Stimulated activated CD4-positive, alpha-beta T cell treated with anti-CD3 and anti-CD28 coated beads, Interleukin-15, amount 100 ng/mL, for 1 hour (primary cell): ENCODE measurements around the gene PIK3C3.
"Not testable (repeated sequence)": the region's sequence is repeated elsewhere in the genome, so short reads cannot be mapped to it uniquely, and the experiment has no call there.

ENCODE experiments used
- DNase-seq, 2 donors: peaks; one replicate each; pipeline ENCODE4 v3.0.0-alpha.2; 2020; ENCODE audit warnings: low read depth in 1 of 2, low spot score in 1 of 2

PIK3C3 gene

DNA sequence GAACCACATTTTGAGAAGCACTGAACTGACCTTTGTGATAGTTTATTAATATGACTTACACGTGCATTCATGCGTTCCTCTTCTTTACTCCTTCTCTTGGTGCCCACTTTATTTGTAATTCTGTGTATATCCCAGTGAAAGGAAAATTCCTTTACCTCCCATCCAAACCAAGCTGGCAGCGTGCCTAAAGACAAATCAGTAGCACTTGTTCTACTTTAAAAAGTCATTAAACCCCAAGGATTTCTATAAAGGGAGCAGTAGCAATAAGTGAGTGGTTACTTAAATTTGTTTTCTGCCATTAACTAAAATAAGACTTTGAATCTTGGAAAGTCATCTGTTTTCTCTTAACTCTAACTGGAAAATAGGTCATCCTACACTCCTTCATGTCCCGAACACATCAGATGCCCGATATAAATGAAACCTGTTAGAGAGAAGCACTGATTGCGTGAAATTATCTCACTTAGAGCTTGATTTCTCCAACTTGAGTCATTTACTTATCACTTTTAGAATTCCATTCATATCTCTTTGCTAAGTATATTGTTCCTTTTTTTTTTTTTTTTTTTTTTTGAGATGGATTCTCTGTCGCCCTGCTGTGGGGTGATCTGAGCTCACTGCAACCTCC, 10.7 kb downstream of the PIK3C3 start:
- no peak for DNase-seq

GRCh38 chr18:41966943-41967342, 11.9 kb downstream of the PIK3C3 start:
- DNase-seq: no peak

DNA sequence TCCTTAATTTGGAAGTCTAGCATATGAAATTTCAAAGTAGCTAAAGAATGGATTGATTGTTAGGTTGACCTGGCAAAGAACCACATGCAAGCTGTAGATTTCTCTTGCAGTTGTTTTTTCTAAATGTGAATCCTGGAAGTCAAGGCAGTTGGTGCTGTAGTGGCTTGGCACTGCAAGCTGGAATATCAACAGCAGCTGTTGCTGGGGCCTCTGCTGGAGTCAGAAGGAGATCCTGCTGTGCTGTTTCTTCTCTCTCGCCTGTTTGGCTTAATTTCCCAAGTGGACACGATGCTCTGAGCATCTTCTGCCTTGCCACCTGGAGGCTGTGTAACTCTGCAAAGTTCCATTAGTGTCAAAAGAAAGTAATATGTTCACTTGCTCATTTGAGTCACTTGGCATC, 12.6 kb downstream of the PIK3C3 start:
- DNase-seq: no peak

- DNase-seq: no peak
Measured at GRCh38 chr18:41969881-41970280, 14.8 kb downstream of the PIK3C3 start.

GRCh38 chr18:41972067-41972925, 17.3 kb downstream of the PIK3C3 start:
- DNase-seq: no peak

GRCh38 chr18:41973983-41974382, 18.9 kb downstream of the PIK3C3 start:
- DNase-seq: no peak

GRCh38 chr18:41974796-41975201, 19.8 kb downstream of the PIK3C3 start:
- no peak for DNase-seq

- no peak for DNase-seq
Measured at GRCh38 chr18:41975284-41975683, 20.2 kb downstream of the PIK3C3 start.

DNA sequence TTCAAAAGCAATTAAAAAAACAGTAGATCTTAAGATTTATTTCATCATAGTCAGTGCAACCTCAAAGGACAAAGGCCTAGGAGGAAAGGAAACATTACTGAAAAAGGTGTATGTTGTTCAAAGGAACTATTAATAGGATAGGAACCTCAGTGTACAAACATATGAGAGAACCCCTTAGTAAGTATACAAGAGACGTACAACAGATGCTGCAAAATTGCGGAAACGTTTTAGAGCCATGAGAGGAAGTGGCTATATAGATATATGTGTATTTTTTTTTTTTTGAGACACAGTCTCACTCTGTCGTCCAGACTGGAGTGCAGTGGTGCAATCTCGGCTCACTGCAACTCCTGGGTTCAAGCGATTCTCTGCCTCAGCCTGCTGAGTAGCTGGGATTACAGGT, 22.2 kb downstream of the PIK3C3 start:
- no peak for DNase-seq

GRCh38 chr18:41982942-41983660, 28.1 kb downstream of the PIK3C3 start:
- DNase-seq: no peak

- no peak for DNase-seq
Measured at GRCh38 chr18:41985914-41986313, 30.9 kb downstream of the PIK3C3 start.

- no peak for DNase-seq
Measured at GRCh38 chr18:41989508-41989907, 34.5 kb downstream of the PIK3C3 start.

- no peak for DNase-seq
Measured at GRCh38 chr18:41992066-41992465, 37.0 kb downstream of the PIK3C3 start.

GRCh38 chr18:41992703-41993102, 37.7 kb downstream of the PIK3C3 start:
- no peak for DNase-seq

DNA sequence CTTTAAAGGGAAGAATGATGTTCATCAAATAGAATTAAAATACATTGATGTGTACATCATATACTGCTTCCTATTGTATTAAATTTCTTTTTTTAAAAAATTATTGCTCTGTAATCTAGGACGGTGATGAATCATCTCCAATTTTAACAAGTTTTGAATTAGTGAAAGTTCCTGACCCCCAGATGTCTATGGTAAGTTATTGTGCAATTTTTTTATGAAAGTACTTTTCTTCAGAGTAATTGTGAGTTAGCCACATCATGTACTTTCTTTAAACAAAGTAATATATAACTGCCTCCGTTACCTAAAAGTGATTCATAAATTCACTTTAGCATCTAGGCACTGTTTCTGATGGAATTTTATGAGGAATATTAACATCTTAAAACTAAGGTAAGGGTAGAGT, 38.1 kb downstream of the PIK3C3 start:
- DNase-seq: no peak

- no peak for DNase-seq
Measured at GRCh38 chr18:41996020-41996419, 41.0 kb downstream of the PIK3C3 start.

- no peak for DNase-seq
Measured at GRCh38 chr18:41999751-42000150, 44.7 kb downstream of the PIK3C3 start.

DNA sequence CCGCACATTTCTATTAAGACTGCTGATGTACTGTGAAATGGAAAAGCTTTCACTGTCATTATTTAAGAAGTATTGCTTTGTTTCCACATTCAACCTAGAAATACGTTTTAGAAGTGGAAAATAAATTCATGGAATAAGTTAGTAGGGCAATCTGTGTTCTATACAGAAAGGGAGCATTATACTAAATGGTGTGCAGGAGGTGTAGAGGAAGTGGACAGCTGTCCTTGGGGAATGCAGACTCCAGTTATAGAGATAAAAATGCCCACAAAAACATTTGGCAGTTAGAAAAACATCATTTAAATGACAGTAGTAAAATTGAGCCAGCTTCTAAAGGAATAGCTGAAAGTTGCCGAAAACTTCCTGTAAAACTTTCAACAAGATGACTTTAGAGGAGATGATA, 46.8 kb downstream of the PIK3C3 start:
- no peak for DNase-seq

DNA sequence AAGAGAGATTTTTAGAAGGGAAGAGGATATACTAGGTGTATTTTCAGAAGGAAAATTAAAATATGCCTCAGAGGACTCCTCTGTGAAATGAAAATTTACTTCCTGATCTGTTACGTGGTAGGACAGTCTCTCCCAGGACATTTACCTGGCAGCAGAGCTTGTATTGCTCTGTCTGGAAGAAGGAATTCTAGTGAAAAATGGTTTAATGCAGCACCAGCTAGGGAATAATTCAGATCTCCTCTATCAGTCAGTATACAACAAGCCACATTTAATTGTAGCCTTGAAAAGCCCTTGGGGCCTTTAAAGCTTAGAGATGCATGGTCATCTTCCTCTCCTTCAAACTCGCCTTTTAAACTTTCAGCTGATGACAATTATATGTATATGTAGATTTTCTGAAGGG, 49.6 kb downstream of the PIK3C3 start:
- DNase-seq: no peak

- DNase-seq: no peak
Measured at GRCh38 chr18:42005782-42006181, 50.7 kb downstream of the PIK3C3 start.

GRCh38 chr18:42009457-42009856, 54.4 kb downstream of the PIK3C3 start:
- not testable (repeated sequence) for DNase-seq

- no peak for DNase-seq
Measured at GRCh38 chr18:42011053-42011452, 56.0 kb downstream of the PIK3C3 start.
